ENCODE measurements around the gene PTPN4. TPM values are rescaled to one million over a fixed set of nuclear protein-coding genes. Genes with fewer than 3 reads are reported as not detected.
A peak's percentile ranks its signal among the peaks of the same experiment; 100 is the strongest.
"Not testable (repeated sequence)": the region's sequence is repeated elsewhere in the genome, so short reads cannot be mapped to it uniquely, and the experiment has no call there.

The PTPN4 gene
- total RNA-seq, 1 donor from 2014 or later = 40.4 TPM

DNA sequence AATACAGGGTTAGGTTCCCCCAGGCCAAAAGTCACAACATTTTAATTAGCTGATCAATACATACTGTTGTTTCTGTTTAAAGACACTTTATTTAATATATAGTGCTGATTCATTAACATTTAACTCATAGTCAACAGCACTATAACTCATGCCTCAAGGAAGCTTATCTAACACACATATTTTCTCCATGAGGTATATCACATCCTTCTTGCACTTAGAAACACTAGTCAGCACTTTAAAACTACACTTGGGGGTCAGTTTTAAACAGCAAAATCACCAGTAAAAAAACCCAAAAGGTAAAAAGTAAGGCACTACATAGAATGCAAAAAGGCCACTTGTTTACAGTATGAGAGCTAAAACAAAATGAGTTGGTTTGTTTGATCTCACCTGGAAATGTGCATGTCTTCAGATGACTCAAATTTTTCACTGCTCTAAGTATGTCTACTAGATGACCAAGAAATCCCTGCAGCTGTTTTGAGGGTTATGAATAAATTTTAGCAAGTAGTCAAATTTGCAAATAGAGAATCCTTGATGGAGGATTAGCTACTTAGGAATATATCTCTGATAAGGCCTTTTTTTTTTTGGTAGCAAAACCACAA lies 199.0 kb downstream of the PTPN4 start:
- DNase-seq (ENCODE audit: missing footprints) = no peak
- intact Hi-C loops (cut with DNase I) = no loop called here
- no peak for ATAC-seq

DNA sequence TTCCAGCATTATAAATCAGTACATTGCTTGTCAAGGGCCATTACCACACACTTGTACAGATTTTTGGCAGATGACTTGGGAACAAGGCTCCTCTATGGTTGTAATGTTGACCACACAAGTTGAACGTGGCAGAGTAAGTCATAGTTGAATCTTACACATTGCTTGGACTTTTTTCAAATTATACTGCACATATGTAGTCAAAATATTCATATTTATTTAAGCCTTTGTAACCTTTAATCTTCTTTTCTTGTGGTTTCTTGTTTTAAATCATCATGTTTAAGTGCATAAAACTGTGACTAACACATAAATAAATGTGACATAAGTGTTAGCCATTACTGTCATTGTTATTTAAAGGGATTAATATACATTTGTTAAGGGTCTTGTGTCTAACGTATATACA lies 201.1 kb downstream of the PTPN4 start:
- ATAC-seq (no peak), DNase-seq (ENCODE audit: missing footprints) (no peak)
- intact Hi-C loops (cut with DNase I) = no loop called here

DNA sequence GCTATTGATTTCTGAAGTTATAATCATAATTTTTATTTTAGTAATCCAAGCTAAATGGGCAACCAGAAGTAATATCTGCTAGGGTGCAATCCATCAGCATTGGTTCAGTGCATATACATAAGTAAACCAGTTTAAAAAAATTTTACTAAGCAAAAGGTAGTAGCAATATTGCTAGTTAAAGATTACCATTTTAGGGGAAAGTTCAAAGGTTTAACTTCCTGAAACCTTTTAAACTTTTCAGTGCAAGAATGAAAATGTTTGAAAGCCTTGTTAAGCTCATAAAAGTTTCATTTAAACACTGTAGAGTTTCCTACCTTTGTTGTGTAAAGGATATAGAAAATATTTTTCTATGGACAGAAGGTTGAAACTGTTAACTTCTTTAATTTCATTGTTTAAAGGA lies 222.2 kb downstream of the PTPN4 start:
- no peak for ATAC-seq
- DNase-seq (ENCODE audit: missing footprints) = no peak
- intact Hi-C loops (cut with DNase I) = no loop called here

DNA sequence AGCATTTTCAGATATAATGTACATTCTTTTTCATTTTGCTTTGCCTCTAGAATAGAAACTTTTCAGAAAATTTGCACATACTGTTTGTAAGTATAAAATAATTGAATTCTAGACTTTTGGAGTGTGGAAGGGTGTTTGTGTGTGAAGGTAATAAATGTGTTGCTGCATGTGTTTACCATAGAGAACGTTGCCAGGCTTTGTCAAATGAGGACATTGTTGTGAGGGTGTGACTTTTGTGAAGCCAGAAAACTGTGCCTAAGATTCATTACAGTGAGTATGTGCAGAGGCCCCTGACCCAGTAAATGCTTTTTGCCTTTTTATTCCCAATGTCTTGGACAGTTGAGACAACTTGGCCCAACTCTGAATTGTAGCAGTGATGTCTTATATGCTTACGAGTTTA lies 222.8 kb downstream of the PTPN4 start:
- intact Hi-C loops (cut with DNase I) = no loop called here
- ATAC-seq (no peak), DNase-seq (ENCODE audit: missing footprints) (no peak)

DNA sequence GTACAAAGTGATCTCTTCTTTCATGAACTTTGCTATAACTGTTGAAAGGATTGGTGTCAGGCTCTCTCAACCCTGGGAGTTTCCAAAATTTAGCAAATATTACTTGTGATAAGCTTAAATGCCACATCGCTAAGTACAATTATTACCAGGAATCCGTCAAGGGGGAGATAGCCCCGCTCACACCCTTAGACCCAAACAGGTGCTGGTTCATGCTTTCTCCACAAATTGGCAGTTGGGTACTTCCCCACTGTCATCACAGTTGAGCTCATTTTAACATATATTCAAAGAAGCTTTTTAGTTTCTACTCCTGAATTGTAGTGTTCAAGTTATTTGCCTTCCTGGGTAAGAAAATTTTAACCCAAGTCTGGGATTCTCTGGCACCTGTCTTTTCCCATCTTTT lies 223.4 kb downstream of the PTPN4 start:
- no peak for DNase-seq (ENCODE audit: missing footprints)
- intact Hi-C loops (cut with DNase I) = no loop called here
- no peak for ATAC-seq

DNA sequence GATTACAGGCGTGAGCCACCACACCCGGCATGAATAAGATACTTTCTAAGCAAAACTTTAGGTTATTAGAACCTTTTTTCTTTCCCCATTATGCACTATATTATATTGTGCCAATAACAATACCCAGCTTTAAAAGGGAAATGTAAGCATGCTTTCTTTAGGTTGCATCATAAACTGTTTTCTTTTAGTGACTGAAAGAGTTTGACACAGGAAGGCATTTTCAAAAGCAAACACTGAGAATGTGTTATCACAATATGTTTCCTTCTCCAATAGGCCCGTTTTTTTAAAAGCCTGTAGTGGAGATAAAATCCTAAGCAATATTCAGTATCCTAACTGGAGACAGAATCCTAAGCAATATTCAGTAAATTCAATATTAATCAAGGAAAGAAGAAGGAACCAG lies 236.4 kb downstream of the PTPN4 start:
- DNase-seq (ENCODE audit: missing footprints) = no peak

DNA sequence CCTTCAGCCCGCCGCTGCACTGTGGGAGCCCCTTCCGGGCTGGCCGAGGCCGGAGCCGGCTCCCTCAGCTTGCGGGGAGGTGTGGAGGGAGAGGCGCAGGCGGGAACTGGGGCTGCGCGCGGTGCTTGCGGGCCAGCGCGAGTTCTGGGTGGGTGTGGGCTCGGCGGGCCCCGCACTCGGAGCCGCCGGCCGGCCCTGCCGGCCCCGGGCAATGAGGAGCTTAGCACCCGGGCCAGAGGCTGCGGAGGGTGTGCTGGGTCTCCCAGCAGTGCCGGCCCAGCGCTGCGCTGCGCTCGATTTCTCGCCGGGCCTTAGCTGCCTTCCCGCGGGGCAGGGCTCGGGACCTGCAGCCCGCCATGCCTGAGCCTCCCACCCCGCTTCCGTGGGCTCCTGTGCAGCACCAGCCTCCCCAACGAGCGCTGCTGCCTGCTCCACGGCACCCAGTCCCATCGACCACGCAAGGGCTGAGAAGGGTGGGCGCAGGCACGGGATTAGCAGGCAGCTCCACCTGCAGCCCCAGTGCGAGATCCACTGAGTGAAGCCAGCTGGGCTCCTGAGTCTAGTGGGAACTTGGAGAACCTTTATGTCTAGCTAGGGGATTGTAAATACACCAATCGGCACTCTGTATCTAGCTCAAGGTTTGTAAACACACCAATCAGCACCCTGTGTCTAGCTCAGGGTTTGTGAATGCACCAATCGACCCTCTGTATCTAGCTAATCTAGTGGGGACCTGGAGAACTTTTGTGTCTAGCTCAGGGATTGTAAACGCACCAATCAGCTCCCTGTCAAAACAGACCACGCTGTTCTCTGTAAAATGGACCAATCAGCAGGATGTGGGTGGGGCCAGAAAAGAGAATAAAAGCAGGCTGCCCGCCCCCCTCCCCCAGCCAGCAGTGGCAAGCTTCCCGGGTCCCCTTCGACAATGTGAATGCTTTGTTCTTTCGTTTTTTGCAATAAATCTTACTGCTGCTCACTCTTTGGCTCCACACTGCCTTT lies 237.5 kb downstream of the PTPN4 start:
- intact Hi-C loops (cut with DNase I); ATAC-seq; DNase-seq (ENCODE audit: missing footprints): not testable (repeated sequence)

More for the DNA sequence above, 236.4 kb downstream of the PTPN4 start:
- intact Hi-C loops (cut with DNase I) = no loop called here
- no peak for ATAC-seq

DNA sequence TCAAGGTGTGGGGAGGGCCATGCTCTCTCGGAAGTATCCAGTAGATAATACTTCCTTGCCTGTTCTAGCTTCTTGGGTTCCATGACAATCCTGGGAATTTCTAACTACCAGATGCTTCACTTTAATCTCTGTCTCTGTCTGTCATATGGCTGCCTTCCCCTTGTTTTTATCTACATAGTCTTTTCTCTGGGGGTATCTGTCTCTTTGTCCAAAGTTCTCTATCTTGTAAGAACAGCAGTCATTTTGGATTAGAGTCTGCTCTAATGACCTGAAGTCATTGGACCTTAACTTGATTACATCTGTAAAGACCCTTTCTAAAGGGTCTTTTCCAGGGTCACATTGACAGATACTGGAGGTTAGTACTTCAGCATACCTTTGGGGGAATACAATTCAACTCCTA lies 241.7 kb downstream of the PTPN4 start:
- ATAC-seq (no peak), DNase-seq (ENCODE audit: missing footprints) (no peak)
- intact Hi-C loops (cut with DNase I) = no loop called here

DNA sequence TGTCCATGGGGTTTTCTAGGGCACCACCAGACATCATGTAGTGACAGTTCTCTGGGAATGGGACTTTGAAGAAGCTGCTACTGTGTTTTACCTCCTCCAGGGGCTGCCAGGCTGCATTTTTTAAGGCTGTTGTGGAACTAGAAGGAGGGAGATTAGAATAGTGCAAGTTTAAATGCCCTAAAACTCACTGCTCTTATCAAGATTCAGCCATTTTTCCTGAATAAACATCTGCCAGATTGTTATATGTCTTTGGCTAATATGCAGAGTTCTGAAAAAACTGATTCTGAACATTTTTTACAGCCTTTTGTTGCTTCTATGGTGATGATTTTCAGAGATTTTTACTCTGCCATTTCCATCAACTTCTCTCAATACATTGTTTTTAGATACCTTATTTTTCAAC lies 244.5 kb downstream of the PTPN4 start:
- ATAC-seq = no peak

DNA sequence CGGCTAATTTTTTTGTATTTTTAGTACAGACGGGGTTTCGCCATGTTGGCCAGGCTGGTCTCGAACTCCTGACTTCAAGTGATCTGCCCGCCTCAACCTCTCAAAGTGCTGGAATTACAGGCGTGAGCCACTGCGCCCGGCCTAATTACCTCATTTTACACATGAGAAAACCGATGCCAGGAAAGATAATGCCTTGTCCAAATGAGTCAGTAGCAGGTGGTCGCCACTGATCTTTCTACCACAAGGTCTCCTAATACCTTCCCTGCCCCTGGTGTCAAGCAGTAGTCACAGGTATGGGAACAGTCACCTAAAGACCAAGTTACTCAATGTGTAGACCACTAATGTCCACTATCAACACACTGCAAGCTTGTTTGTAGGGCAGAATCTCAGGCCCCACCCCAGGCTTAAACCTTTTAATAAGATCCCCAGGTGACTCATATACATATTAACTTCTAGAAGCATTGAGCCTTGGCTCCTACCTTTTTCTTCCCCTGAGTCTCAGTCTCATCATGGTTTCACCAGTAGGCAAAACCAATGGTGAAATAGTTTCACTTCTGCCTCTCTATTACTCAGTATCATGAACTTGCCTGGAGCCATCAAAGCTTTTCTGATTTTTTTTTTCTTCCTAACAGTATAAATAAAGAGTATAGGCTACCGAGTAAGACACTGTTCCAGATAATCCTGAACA lies 246.3 kb downstream of the PTPN4 start:
- DNase-seq (ENCODE audit: missing footprints) (no peak), ATAC-seq (no peak)
- intact Hi-C loops (cut with DNase I) = no loop called here

More for the DNA sequence above, 244.5 kb downstream of the PTPN4 start:
- intact Hi-C loops (cut with DNase I) = no loop called here
- DNase-seq (ENCODE audit: missing footprints) = no peak

DNA sequence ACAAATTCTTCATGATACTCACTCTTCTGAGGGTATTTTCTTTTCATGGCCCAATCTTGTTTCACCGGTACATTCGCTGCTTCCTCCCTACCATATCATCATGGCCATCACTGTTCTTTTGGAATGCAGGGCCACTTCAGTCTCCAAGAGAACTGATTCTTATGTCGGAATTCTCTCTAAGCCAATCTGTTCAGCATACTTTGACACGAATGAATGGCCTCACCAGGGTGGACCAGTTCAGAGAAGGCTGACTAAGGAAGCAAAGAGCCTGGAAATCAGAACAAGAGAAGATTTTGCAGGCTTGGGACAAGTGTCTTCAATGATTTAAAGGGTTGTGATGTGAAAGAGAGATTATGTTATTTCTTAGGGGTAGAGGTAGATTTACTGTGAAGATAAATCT lies 248.1 kb downstream of the PTPN4 start:
- intact Hi-C loops (cut with DNase I) = no loop called here
- ATAC-seq (no peak), DNase-seq (ENCODE audit: missing footprints) (no peak)

DNA sequence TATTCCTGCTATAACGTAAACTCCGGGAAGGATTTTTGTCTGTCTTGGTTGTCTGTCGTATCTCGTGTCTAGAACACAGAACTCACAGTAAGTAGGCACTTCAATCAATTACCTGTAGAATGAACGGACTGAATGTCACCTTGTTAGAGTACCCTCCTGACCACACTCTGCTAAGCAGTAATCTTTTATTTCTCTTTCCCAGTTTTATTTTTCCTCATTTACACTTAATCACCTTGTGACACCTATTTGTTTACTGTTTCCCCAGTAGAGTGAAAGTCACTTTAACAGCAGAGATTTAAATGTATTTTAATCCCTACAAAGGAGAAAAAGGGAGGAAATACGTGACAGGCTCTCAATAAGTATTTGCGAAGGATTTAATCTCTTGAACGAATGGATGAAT lies 252.6 kb downstream of the PTPN4 start:
- intact Hi-C loops (cut with DNase I) = loop anchor here (5.0 kb wide), 2 partner anchors 160 to 255 kb away; partner anchors contain the start of gene PTPN4
- DNase-seq (ENCODE audit: missing footprints) = no peak
- ATAC-seq = no peak

DNA sequence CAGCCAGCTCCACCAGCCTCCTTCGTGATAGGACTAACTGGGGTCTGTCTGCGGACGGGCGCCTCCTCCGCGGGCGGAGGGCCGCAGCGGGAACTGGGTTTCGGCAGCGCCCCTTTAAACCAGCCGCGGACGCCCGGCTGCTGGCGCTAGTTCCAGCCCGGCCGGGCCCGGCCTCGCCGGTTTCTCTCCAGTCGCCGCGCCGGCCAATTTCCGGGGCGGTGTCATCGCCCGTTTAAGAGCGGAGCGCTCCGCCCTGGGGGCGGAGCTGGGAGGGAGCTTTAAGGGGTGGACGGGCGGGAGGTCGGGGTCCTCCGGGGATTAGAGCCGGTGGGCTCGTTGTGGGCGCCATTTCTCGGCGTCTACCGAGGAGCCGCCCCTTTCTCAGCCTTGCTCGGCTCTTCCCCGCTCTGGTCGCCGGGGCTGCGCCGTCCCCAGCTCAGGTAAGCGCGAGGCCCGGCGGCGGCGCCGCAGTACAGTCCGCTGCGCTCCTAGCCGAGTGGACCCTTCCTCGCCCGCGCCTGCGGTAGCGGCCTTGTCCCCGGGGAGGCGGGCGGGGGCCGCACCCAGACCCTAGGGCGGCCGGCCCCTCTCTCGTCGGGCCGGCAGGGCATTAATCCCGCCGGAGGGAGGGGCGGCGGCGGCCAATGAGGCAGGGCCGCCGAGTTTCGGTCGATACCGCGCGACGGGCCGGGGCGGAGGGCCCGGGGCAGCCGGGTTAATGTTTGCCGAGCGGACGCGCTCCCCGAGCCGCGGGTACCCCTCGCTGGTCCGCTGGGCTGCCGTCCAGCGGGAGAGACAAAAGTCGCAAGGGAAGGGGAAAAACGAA lies 253.3 kb downstream of the PTPN4 start, which contains the start of gene EPB41L5:
Gene EPB41L5 (plus strand): TSS at position 307 of the 826 bp plus-strand sequence. CDS start 6,008 bp downstream, outside the sequence.
- intact Hi-C loops (cut with DNase I) = loop anchor here (5.0 kb wide), 2 partner anchors 159 to 256 kb away; partner anchors contain the start of gene PTPN4

DNA sequence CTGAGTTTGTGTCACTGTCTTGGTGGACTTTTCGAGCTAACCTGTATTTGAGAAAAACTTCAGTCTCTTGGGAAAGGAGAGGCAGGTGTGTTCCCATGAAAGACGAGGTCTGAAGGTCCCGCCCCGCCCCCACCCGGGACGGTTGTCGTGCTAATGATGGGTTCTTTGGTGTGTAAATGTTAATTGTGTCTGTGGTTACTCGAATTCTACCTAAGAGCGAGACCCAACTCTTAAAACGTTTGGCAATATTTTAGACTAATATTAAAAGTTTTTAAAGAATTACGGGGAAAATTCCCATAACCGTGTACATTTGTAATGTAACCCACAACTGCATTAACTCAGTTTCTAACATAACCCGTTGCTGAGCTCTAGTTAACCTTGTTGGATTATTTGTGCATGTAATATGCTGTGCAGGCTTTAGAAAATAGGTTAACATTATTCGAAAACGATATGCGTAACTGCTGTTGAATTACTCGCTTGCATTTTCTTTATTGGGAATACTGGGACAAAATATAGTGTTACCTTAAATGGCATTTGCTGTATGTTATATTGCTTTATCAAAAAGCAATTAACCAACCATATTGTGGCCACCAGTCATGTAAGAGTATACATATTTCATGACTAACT lies 254.0 kb downstream of the PTPN4 start:
- ATAC-seq (no peak), DNase-seq (ENCODE audit: missing footprints) (no peak)
- intact Hi-C loops (cut with DNase I) = loop anchor here (5.0 kb wide), 2 partner anchors 159 to 256 kb away; partner anchors contain the start of gene PTPN4

More for the DNA sequence above, 253.3 kb downstream of the PTPN4 start, which contains the start of gene EPB41L5:
- peak; percentile 98 for DNase-seq (ENCODE audit: missing footprints)
- peak; percentile 99 for ATAC-seq

DNA sequence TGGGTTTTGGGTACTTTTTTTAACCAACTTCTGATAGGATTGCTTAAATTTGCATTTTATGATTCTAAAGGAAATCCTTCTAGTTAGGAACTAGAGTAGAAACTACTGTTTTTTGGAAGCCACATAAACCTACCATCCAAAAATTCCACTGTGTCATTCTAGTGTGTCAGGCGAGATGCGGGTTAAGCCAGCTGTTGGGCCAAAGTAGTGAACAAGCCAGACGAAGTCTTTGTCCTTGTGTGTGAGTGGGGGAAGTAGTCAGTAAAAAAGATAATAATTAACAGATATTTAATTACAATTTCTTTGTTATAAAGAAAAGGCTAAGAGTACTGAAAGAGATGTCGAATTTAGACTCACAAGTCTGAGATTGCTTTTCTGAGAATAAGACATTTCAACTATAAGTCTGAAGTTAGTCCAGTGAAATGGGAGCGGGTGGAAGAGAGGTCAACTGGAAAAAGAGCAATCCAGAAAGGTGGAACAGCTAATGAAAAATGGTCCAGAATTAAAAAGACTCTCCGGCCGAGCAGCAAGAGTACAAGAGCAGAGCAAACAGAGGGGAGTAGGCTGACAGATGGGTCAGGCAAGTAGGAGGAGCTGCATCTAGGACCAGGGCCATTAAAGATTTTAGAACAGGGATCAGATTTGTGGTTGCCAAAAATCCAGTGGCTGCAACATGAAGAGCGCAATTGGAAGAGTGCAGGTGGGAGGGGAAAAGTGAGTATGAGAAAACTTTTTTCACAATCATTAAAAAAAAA lies 254.7 kb downstream of the PTPN4 start:
- intact Hi-C loops (cut with DNase I) = loop anchor here (5.0 kb wide), 2 partner anchors 158 to 257 kb away; partner anchors contain the start of gene PTPN4
- DNase-seq (ENCODE audit: missing footprints) = no peak
- ATAC-seq = no peak

DNA sequence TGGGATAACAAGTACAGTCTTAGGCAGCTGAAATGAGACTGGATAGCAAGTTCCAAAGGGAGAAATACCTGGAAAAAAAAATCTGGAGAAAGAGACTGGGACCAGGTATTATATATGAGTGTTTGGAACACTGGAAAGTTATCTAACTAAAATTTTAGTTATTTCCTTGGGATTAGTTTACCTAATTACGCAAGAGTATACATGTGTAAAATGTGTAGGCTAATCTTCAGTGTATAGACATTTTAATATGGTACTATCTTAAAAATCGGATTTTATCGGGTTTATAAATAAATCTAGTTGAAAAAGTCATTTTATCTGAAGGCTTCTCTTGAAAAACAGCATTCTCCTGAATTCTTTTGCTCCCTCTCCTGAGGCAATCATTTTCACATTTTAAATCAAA lies 257.1 kb downstream of the PTPN4 start:
- no peak for DNase-seq (ENCODE audit: missing footprints)
- ATAC-seq = no peak
- intact Hi-C loops (cut with DNase I) = no loop called here

DNA sequence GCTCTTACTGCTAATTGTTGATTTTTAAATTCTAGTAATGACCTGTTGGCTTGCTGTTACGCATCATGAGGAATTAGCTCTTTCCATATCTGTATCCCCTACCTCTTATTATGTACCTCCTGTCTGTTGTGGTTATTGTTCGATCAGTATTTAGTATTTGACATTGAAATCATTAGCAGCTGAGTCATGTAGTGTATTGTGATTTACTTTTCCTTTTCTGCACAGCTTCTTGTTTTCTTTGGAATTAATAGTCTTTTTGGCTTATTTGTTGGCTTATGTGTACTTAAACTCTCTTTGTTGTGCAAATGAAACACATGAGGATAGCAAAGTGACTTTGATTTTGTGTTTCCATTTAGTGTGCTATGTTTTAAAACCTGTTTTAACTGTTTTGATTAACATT lies 257.5 kb downstream of the PTPN4 start:
- intact Hi-C loops (cut with DNase I) = no loop called here
- DNase-seq (ENCODE audit: missing footprints) = no peak
- ATAC-seq = no peak
